NB4 (cell line): ENCODE data around the gene ZNF662.

Source experiments
- DNase-seq: peaks from one replicate; pipeline ENCODE4 v3.0.0; 2010; ENCODE audit warnings: low read depth
- H3K4me3 ChIP-seq: one replicate; pipeline ENCODE4 v1.5.1; 2011; ENCODE audit warnings: mild to moderate bottlenecking, low read depth, low read length, moderate library complexity
- MYC ChIP-seq: IDR thresholded peaks from 2 replicates; pipeline ENCODE4 v1.6.1; 2011; ENCODE audit warnings: low read depth, low read length
- POLR2A ChIP-seq: IDR thresholded peaks from 2 replicates; pipeline ENCODE4 v1.6.1; 2011; ENCODE audit warnings: mild to moderate bottlenecking; ENCODE audit not compliant: insufficient read length; ENCODE audit errors: extremely low read depth
- TF ChIP-seq, protein P1 (sequence below): IDR thresholded peaks from one replicate; pipeline ENCODE4 v1.5.1; 2012; ENCODE audit warnings: low read depth, low read length
- TF ChIP-seq, protein P2 (sequence below): IDR thresholded peaks from 2 replicates; pipeline ENCODE4 v1.6.1; 2011; ENCODE audit warnings: low read depth, low read length

The ZNF662 gene

DNA sequence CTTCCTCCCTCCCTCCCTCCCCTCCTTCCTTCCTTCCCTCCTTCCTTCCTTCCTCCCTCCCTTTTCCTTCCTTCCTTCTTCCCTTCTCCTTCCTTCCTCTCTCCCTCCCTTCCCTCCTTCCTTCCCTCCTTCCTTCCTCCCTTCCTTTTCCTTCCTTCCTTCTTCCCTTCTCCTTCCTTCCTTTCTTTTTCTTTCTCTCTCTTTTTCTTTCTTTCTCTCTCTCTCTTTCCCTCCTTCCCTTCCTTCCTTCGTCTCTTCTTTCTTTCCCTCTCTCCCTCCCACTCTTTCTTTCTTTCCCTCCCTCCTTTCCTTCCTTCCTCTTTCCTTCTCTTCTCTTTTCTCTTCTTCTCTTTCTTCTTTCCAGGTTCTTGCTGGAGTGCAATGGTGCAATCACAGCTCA, 1.9 kb upstream of the ZNF662 start:
- no peak for DNase-seq
- no peak for TF ChIP-seq POLR2A
- H3K4me3 ChIP-seq = no peak overlapping the region

DNA sequence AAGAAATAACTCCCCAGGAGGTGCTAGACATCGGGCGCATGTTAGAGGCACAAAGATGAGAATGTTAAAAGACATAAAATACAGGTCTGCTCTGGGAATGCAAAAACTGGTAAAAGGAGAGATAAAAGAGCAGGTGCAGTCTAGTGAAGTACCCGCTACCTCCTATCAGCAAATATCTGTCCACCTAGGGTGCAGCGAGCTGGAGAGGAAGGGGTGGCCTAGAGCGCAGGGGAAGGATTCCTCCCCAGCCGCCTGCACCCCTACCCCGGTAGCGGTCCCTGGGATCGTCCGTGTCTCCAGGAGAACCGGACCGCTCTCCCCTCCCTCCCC, 237 bp upstream of the ZNF662 start:
- H3K4me3 ChIP-seq = no peak overlapping the region
- no peak for DNase-seq
- TF ChIP-seq, protein P1, sequence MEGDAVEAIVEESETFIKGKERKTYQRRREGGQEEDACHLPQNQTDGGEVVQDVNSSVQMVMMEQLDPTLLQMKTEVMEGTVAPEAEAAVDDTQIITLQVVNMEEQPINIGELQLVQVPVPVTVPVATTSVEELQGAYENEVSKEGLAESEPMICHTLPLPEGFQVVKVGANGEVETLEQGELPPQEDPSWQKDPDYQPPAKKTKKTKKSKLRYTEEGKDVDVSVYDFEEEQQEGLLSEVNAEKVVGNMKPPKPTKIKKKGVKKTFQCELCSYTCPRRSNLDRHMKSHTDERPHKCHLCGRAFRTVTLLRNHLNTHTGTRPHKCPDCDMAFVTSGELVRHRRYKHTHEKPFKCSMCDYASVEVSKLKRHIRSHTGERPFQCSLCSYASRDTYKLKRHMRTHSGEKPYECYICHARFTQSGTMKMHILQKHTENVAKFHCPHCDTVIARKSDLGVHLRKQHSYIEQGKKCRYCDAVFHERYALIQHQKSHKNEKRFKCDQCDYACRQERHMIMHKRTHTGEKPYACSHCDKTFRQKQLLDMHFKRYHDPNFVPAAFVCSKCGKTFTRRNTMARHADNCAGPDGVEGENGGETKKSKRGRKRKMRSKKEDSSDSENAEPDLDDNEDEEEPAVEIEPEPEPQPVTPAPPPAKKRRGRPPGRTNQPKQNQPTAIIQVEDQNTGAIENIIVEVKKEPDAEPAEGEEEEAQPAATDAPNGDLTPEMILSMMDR = no peak
- no peak for TF ChIP-seq MYC
- TF ChIP-seq POLR2A = no peak
- TF ChIP-seq, protein P2, sequence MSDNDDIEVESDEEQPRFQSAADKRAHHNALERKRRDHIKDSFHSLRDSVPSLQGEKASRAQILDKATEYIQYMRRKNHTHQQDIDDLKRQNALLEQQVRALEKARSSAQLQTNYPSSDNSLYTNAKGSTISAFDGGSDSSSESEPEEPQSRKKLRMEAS = no peak

DNA sequence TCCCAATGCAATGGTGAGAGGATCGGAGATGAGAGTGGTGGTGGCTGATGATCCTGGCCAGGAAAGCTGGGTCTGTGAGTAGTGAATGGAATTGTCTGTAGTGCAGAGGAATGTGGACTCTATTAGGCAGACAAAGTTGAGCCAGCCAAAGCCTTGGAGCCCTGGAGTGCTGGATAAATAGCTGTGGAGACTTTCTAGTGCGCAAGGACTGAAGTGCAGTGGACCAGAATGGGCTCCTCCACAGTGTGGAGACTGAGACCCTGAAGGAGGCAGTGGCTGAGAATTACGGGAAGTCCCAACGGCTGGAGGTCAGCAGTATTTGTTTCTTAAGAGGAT, 874 bp downstream of the ZNF662 start:
- H3K4me3 ChIP-seq = no peak overlapping the region
- DNase-seq = no peak
- TF ChIP-seq, protein P1 = no peak

DNA sequence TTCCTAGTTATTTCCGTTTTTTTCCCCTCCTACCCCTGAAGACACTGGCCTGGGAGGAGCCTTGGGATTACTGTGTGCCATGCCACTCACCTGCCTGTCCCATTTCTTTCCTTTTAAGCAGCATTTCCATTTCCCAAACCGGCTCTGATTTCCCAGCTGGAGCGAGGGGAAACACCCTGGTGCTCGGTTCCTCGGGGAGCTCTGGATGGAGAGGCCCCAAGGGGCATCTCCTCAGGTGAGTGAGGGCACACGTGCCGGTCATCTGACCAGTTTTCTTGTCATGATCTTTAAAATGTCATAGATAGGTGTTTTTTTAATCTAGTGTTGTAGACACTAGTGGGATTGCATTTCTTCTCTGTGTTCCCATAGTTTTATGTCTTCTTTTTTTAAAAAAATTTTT, 2.7 kb downstream of the ZNF662 start:
- TF ChIP-seq, protein P2 = no peak
- TF ChIP-seq MYC (no peak), POLR2A (no peak)
- TF ChIP-seq, protein P1 = no peak
- H3K4me3 ChIP-seq = no peak overlapping the region
- no peak for DNase-seq

DNA sequence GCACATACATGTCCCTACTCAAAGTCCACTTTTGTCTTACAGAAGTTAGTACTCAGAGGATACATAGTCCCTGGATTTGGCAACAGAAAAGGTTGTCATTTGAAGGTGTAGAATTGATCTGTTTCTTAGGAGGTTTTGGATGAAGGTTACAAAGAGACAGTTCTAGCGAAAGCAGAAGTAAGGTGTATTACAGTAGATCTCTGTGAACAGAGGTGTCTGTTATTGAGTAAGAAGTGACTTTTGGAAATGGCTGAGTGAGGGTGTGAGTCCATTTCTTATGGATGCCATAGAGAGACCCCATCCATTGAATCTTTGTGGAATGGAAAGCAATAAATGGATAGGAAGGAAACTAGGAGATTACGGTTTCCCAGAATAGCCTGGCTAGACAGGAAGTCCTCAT, 5.6 kb downstream of the ZNF662 start:
- no peak for DNase-seq
- TF ChIP-seq, protein P1 = no peak
- TF ChIP-seq, protein P2 = no peak
- TF ChIP-seq POLR2A (no peak), MYC (no peak)
- H3K4me3 ChIP-seq = no peak overlapping the region

DNA sequence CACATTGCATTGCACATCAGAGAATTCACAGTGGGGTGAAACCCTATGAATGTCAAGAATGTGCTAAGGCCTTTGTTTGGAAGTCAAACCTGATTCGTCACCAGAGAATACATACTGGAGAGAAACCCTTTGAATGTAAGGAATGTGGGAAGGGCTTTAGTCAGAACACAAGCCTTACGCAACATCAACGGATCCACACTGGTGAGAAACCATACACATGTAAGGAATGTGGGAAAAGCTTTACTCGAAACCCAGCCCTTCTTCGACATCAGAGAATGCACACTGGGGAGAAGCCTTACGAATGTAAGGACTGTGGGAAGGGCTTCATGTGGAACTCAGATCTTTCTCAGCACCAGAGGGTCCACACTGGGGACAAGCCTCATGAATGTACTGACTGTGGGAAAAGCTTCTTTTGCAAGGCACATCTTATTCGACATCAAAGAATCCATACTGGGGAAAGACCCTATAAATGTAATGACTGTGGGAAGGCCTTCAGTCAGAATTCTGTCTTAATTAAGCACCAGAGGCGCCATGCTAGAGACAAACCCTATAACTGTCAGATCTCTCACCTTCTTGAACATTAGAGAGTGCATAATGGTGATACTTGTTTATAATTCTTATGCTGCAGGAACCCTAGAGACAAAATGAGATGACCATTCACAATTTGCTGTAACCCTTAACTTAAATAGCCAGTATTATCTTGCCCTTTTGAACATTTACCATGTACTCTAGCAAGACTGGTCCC, 9.0 kb downstream of the ZNF662 start:
- TF ChIP-seq, protein P2 = no peak
- TF ChIP-seq MYC (no peak), POLR2A (no peak)
- TF ChIP-seq, protein P1 = no peak
- DNase-seq = no peak
- no peak overlapping the region for H3K4me3 ChIP-seq
